Skeletal muscle satellite cell (primary cell): Measurements from ENCODE around the gene CYTH1.

Experiments
- H3K27me3 ChIP-seq: 2 replicates; pipeline ENCODE4 v1.7.0; 2013; ENCODE audit warnings: low read length; ENCODE audit not compliant: control insufficient read depth, insufficient read depth
- H3K36me3 ChIP-seq: 2 replicates; pipeline ENCODE4 v1.7.0; 2013; ENCODE audit warnings: mild to moderate bottlenecking, control low read depth, low read length; ENCODE audit not compliant: insufficient read depth
- H3K4me1 ChIP-seq: 2 replicates; pipeline ENCODE4 v1.7.0; 2013; ENCODE audit warnings: low read length; ENCODE audit not compliant: control insufficient read depth, insufficient read depth
- H3K4me2 ChIP-seq: 2 replicates; pipeline ENCODE4 v1.7.0; 2013; ENCODE audit warnings: mild to moderate bottlenecking, low read length
- H3K4me3 ChIP-seq: 2 replicates; pipeline ENCODE4 v1.7.0; 2013; ENCODE audit warnings: low read length
- H3K9ac ChIP-seq: 2 replicates; pipeline ENCODE4 v1.7.0; 2013; ENCODE audit warnings: mild to moderate bottlenecking, low read depth, low read length, moderate library complexity
- H3K9me3 ChIP-seq: replicated peaks from 2 replicates; pipeline ENCODE4 v1.7.0; 2013; ENCODE audit warnings: mild to moderate bottlenecking, control low read depth, low read length

CYTH1 gene

DNA sequence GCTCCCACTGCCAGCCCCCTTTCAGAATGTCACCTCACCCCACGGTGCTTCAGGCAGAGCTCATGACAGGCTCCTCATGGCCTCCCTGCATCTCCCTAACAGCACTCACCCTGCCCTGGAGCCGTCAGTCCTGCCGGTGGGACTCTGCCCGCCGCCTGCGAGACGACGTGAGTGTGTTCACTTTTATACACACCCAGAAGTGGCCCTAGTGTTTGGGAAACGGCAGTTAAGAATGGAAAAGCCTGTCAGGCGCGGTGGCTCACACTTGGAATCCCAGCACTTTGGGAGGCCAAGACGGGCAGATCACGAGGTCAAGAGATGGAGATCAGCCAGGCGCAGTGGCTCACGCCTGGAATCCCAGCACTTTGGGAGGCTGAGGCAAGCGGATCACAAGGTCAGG, 12.3 kb upstream of the CYTH1 start:
- Histone ChIP-seq H3K9ac (no peak overlapping the region), H3K9me3 (no peaks in the 10 kb centered on the region), H3K4me3 (no peak overlapping the region), H3K27me3 (no peaks in the 10 kb centered on the region), H3K4me2 (no peak overlapping the region), H3K4me1 (peaks cover 29% of the 10 kb centered on the region), H3K36me3 (peaks cover 49% of the 10 kb centered on the region)

DNA sequence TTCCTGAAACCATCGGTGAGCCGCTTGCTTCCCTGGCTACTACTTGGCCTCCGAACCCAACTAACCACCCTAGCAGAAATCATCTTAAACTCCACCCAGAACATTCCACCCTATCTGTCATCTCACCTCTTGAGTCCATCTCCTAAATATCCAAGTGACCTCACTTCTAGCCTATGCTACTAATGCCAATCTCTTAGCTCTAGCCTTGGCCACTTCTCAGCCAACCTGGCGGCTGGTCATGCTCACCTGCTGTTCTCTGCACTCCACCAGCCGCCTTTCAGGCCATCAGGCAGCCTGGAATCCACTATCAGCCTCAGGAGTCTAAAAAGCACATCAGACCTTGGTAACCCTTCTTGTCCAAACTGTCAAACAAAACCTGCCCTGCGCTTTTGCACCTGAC, 11.9 kb upstream of the CYTH1 start:
- Histone ChIP-seq H3K4me2 (no peak overlapping the region), H3K4me3 (no peak overlapping the region), H3K9ac (no peak overlapping the region), H3K27me3 (no peaks in the 10 kb centered on the region), H3K36me3 (peaks cover 45% of the 10 kb centered on the region), H3K4me1 (peaks cover 33% of the 10 kb centered on the region), H3K9me3 (no peaks in the 10 kb centered on the region)

DNA sequence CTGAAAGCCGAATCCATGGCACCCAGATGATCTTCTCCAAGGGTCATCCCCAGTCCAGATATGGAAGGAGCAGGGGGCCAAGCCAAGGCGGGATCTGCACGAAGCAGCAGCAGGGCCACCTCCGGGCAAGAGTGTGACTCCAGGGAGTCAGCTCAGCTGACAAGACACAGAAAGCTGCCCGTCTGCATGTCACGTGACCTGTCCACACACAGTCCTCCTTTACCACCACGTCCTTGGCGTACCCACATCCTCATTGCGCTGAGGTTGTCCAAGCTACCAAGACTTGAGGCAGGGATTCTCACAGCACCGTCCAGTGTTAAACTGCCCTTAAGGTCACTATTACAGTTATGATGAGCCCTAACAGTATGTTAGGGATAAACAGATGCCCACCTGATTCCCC, 11.3 kb upstream of the CYTH1 start:
- Histone ChIP-seq H3K4me1 (peaks cover 34% of the 10 kb centered on the region), H3K27me3 (no peaks in the 10 kb centered on the region), H3K4me2 (no peak overlapping the region), H3K9ac (no peak overlapping the region), H3K4me3 (no peak overlapping the region), H3K9me3 (no peaks in the 10 kb centered on the region), H3K36me3 (peaks cover 41% of the 10 kb centered on the region)

DNA sequence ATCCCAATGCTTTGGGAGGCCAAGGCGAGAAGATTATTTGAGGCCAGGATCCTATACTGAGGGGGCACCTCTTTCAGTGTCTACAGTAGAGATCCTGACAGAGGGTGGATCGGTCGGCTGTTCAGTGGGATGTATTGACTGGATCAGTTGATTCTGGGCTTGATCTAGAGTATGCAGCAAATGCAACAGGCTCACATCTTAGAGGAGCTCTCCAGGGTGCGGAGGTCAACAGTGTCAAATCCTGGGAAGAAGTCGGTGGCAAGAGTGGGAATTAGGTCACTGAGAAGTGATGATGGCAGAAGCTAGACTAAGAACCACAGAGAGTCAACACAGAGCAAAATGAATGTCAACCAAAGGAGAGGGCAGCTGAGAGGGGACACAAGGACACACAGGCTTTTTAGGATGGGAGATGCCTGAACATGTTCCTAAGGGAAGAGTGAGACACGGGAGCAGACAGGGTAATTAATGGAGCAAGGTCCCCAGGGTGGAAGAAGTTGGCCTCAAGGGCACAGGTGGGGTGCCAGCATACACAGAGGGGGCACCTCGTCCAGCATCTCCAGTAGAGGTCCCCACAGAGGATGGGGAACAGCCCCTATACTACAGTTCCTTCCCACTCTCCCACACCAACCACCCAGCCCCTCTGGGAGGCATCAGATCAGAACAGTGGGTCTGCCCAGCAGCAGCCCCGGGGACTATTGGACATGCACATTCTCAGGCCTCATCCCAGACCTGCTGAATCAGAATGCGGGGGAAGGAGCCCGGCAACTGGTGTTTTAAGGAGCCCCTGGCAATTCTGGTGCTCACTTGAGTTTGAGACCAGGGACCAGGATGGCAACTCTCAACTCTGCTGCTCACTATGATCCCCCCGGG, 10.0 kb upstream of the CYTH1 start:
- no peak overlapping the region for H3K9ac ChIP-seq
- H3K4me3 ChIP-seq: no peak overlapping the region
- peaks cover 28% of the 10 kb centered on the region for H3K36me3 ChIP-seq
- H3K4me2 ChIP-seq: no peak overlapping the region
- H3K27me3 ChIP-seq: no peaks in the 10 kb centered on the region
- H3K4me1 ChIP-seq: peaks cover 34% of the 10 kb centered on the region
- no peaks in the 10 kb centered on the region for H3K9me3 ChIP-seq

DNA sequence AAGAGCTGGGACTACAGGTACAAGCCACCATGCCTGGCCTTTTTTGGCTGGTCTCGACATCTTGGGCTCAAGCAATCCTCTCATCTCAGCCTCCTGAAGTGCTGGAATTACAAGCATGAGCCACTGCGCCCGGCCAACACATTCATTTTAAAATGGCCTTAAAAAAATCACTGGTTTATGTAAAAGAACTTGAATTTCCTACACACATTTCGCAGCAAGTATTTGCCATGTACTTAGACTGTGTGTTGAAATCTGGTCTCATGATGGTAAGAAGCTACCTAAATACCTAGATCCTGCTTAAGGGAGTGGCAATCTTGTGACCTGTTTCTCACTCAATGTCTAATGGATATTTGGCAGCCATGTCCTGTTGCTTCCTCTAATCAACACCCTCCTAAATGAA, 8.5 kb upstream of the CYTH1 start:
- H3K36me3 ChIP-seq: peaks cover 13% of the 10 kb centered on the region
- H3K4me1 ChIP-seq: peaks cover 34% of the 10 kb centered on the region
- H3K9ac ChIP-seq: peak overlapping the region; percentile 10
- no peaks in the 10 kb centered on the region for H3K27me3 ChIP-seq
- no peak overlapping the region for H3K4me3 ChIP-seq
- H3K4me2 ChIP-seq: no peak overlapping the region
- H3K9me3 ChIP-seq: no peaks in the 10 kb centered on the region

DNA sequence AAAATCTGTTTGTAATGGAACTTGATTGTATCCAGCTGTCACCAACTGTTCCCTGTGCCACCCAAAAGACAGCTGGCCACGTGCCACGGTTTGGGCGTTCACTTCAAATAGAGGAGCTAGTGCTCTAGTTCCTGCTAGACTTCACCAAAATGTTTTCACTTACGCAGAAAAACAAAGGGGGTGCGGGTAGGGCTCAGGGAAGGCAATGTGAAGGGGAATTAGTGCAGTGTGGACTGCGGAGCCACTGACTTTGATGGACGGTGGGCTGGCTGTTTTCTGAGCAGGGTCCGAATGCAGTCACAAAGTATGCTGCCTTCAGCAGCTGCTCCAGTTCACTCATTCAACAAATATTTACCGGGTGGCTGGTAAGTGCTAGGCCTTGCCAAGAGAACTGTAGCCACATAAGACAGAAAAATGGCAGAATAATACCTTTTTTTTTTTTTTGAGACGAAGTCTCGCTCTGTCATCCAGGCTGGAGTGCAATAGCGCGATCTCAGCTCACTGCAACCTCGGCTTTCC, 7.6 kb upstream of the CYTH1 start:
- Histone ChIP-seq H3K36me3 (peaks cover 7% of the 10 kb centered on the region), H3K9me3 (no peaks in the 10 kb centered on the region), H3K4me2 (peak overlapping the region; percentile 50), H3K4me1 (peaks cover 34% of the 10 kb centered on the region), H3K27me3 (no peaks in the 10 kb centered on the region), H3K4me3 (no peak overlapping the region), H3K9ac (peak overlapping the region; percentile 10)

DNA sequence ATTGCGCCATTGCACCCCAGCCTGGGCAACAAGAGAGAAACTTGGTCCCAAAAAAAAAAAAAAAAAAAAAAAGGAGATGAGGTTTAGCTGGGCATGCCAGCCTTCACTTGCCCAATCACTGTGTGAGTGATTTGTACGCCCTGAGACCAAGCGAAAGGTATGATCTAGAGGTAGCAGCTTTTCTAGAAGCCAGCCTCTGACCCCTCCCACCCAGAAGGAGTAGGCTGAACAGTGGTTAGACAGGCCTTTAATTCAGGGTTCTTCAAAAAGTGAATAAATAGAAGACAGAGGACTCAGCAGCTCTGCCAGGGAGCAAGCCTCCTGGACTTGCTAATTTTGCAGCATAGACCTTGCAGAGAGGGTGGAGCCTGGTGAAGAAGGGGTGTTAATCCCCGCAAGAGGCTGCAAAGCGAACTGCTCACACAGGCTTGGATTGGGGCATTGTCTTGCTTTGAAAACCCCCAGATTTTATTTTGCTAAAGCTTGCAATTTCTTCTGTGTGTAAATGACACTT, 7.1 kb upstream of the CYTH1 start:
- H3K4me3 ChIP-seq: no peak overlapping the region
- H3K9me3 ChIP-seq: no peaks in the 10 kb centered on the region
- peak overlapping the region; percentile 50 for H3K4me2 ChIP-seq
- H3K27me3 ChIP-seq: no peaks in the 10 kb centered on the region
- peaks cover 34% of the 10 kb centered on the region for H3K4me1 ChIP-seq
- no peak overlapping the region for H3K9ac ChIP-seq
- H3K36me3 ChIP-seq: peaks cover 5% of the 10 kb centered on the region

DNA sequence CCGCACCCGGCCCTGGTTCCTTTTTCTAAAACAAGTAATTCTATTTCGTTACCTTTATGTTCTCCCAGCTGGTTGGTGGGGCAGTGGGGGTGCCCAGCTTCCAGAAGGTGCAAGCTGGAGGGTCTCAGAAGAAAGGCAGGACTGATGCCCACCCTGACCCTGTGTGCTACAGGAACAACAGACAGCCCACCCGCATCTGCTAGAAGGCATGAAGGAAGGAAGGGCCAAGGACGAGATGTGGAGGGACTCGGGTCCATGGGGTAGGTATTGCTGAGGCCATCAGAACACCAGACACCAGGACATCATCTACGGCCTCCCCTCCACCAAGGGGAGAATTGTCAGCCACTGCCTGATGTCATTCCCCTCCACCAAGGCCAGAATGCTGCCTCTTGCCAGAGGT, 6.4 kb upstream of the CYTH1 start:
- H3K36me3 ChIP-seq: no peaks in the 10 kb centered on the region
- no peak overlapping the region for H3K4me2 ChIP-seq
- H3K9ac ChIP-seq: no peak overlapping the region
- H3K27me3 ChIP-seq: no peaks in the 10 kb centered on the region
- no peak overlapping the region for H3K4me3 ChIP-seq
- peaks cover 34% of the 10 kb centered on the region for H3K4me1 ChIP-seq
- no peaks in the 10 kb centered on the region for H3K9me3 ChIP-seq

DNA sequence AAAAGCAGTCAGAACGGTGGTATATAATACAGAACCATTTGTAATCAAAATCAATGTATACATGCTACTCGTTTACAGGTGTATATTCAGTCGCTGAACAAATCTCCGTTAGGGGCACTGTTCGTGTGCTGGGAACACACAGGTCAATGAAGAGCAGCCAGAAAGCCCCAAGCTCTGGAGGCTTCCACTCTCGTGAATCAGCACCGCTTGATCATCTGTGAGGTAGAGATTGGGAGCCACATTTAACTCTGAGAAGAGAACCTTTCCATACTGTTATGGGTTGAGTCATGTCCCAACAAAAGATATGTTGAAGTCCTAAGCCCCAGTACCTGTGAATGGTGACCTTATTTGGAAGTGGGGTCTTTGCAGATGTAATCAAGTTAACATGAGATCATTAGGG, 5.4 kb upstream of the CYTH1 start:
- Histone ChIP-seq H3K9ac (no peak overlapping the region), H3K36me3 (no peaks in the 10 kb centered on the region), H3K4me1 (peaks cover 34% of the 10 kb centered on the region), H3K4me3 (no peak overlapping the region), H3K9me3 (no peaks in the 10 kb centered on the region), H3K4me2 (no peak overlapping the region), H3K27me3 (no peaks in the 10 kb centered on the region)

DNA sequence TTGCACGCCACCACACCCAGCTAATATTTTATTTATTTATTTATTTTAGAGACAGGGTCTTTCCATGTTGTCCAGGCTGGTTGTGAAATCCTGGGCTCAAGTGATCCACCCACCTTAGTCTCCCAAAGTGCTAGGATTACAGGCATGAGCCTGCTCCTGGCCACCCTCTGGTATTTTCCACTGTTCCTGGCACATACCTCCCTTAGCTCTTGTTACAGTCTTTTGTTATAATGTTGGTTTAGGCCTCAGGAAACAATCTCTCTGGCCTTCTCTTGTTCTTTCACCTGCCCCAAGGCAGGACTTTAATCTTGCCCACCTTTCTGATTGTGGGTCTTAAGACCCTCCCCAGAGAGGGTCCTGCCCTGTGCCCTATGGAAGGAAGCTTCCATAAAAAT, 3.6 kb upstream of the CYTH1 start:
- H3K4me2 ChIP-seq: no peak overlapping the region
- peaks cover 16% of the 10 kb centered on the region for H3K4me1 ChIP-seq
- H3K9me3 ChIP-seq: no peaks in the 10 kb centered on the region
- H3K9ac ChIP-seq: no peak overlapping the region
- no peaks in the 10 kb centered on the region for H3K36me3 ChIP-seq
- H3K4me3 ChIP-seq: no peak overlapping the region
- H3K27me3 ChIP-seq: no peaks in the 10 kb centered on the region

DNA sequence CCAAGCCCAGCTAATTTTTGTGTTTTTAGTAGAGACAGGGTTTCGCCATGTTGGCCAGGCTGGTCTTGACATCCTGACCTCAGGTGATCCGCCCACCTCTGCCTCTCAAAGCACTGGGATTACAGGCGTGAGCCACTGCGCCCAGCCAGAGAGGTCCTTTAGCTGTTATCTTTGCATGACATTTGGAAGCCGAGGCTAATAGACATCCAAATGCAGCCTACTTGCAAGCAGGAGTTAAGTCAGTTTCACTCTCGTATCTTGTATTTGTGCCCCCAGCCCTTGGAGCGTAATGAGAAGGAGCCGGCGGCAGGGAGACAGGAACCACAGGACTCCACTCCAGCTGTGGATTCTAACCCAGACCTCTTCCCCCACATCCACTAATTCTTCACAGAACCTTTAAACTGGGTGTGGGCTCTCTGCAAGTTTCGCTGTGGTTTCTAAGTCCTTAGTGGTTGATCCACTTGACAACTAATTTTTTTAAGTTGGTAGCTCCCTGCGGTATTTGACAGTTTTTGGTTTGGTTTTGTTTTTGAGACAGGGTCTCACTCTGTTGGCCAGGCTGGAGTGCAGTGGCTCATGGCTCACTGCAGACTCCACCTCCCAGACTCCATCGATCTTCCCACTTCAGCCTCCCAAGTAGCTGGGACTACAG, 3.1 kb upstream of the CYTH1 start:
- Histone ChIP-seq H3K4me2 (no peak overlapping the region), H3K4me1 (peaks cover 15% of the 10 kb centered on the region), H3K36me3 (no peaks in the 10 kb centered on the region), H3K9me3 (no peaks in the 10 kb centered on the region), H3K9ac (no peak overlapping the region), H3K27me3 (no peaks in the 10 kb centered on the region), H3K4me3 (no peak overlapping the region)
